Activated CD4-positive, alpha-beta memory T cell treated with anti-CD3 and anti-CD28 coated beads for 36 hours (primary cell): Measurements from ENCODE around the gene CABLES1. TPM values are rescaled to one million over a fixed set of nuclear protein-coding genes. Genes with fewer than 3 reads are reported as not detected.
"Not testable (repeated sequence)": the region's sequence is repeated elsewhere in the genome, so short reads cannot be mapped to it uniquely, and the experiment has no call there.

Experiments
- CTCF ChIA-PET: fragments of 350-600 bp; sonication (Branson Sonifier 250); formaldehyde crosslinking; loops from one replicate; lab custom pipeline; 2021; ENCODE audit warnings: antibody characterized with exemption, inconsistent platforms; lab: Charles Lee
- POLR2A ChIA-PET: fragments of 350-600 bp; sonication (Branson Sonifier 250); formaldehyde crosslinking; loops from one replicate; lab custom pipeline; 2021; ENCODE audit warnings: antibody characterized with exemption; lab: Charles Lee
- DNase-seq: peaks from one replicate; pipeline ENCODE4 v3.0.0-alpha.2; 2020
- H3K27ac Mint-ChIP-seq: one replicate; pipeline ENCODE4 v1.8.0; 2021; ENCODE audit warnings: mixed read lengths
- H3K27me3 Mint-ChIP-seq: one replicate; pipeline ENCODE4 v1.8.0; 2021; ENCODE audit warnings: mixed read lengths
- H3K36me3 Mint-ChIP-seq: one replicate; pipeline ENCODE4 v1.8.0; 2021; ENCODE audit warnings: mixed read lengths
- H3K4me1 Mint-ChIP-seq: one replicate; pipeline ENCODE4 v1.8.0; 2021; ENCODE audit warnings: low read depth, mixed read lengths
- H3K4me3 Mint-ChIP-seq: one replicate; pipeline ENCODE4 v1.8.0; 2021; ENCODE audit warnings: mild to moderate bottlenecking, mixed read lengths
- H3K9me3 Mint-ChIP-seq: one replicate; pipeline ENCODE4 v1.8.0; 2021; ENCODE audit warnings: mixed read lengths
- intact Hi-C: fragments of 100-400 bp; cut with micrococcal nuclease; formaldehyde crosslinking; loops from one replicate; pipeline ENCODE4 v1.15.1; 2023
- total RNA-seq, 2 experiments: library from RNA; stranded (reverse); gene quantifications; one replicate each; pipeline ENCODE4 v1.2.3, GENCODE V29; 2021

Gene CABLES1
- total RNA-seq, 2 experiments from 2014 or later: 1.2 to 2.2 TPM

- Mint-ChIP-seq H3K9me3 (no peaks in the 10 kb centered on the region), H3K27me3 (no peaks in the 10 kb centered on the region), H3K4me3 (no peak overlapping the region), H3K4me1 (peaks cover 1% of the 10 kb centered on the region), H3K27ac (no peak overlapping the region), H3K36me3 (no peaks in the 10 kb centered on the region)
- DNase-seq: no peak
- ChIA-PET CTCF (interaction anchor here (1.6 kb wide), 1 partner anchor 15 kb away, joined by 7 read pairs; no protein-coding TSS in a partner anchor), POLR2A (no interaction called here)
- intact Hi-C loops: no loop called here
Measured at GRCh38 chr18:23146861-23147469, 11.7 kb downstream of the CABLES1 start.

DNA sequence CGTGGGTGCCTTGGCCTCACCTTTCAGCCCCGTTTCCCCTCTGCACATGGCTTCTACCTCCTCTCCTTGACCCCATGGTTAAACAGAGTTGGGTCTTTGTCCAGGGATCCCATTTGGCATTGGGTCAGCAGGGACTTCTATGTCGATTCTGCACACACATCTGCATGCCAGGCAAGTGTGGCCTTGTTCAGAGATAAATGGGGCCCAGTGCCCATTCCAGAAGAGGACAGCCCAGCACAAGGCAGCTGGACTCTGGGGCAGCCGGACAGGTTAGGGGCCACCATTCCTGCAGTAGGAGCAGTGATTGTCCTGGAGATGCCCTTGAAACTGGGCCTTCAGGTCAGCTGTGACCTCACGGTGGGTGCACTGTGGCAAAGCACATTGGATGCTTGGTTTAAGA, 13.1 kb downstream of the CABLES1 start:
- Mint-ChIP-seq H3K36me3 (no peaks in the 10 kb centered on the region), H3K9me3 (no peaks in the 10 kb centered on the region), H3K27me3 (no peaks in the 10 kb centered on the region), H3K27ac (no peak overlapping the region), H3K4me1 (peaks cover 1% of the 10 kb centered on the region), H3K4me3 (no peak overlapping the region)
- CTCF ChIA-PET: no interaction called here
- POLR2A ChIA-PET: no interaction called here
- intact Hi-C loops: no loop called here
- DNase-seq: no peak

- intact Hi-C loops: no loop called here
- ChIA-PET POLR2A (interaction anchor here (0.5 kb wide), 1 partner anchor 195 kb away, joined by 3 read pairs; no protein-coding TSS in a partner anchor), CTCF (no interaction called here)
- Mint-ChIP-seq H3K36me3 (no peaks in the 10 kb centered on the region), H3K4me3 (no peak overlapping the region), H3K27ac (no peak overlapping the region), H3K4me1 (no peaks in the 10 kb centered on the region), H3K27me3 (no peaks in the 10 kb centered on the region), H3K9me3 (no peaks in the 10 kb centered on the region)
- DNase-seq: no peak
Measured at GRCh38 chr18:23149570-23149969, 14.3 kb downstream of the CABLES1 start.

GRCh38 chr18:23151414-23152099, 16.3 kb downstream of the CABLES1 start:
- Mint-ChIP-seq H3K4me1 (no peaks in the 10 kb centered on the region), H3K36me3 (no peaks in the 10 kb centered on the region), H3K4me3 (no peak overlapping the region), H3K27me3 (no peaks in the 10 kb centered on the region), H3K27ac (no peak overlapping the region), H3K9me3 (no peaks in the 10 kb centered on the region)
- POLR2A ChIA-PET: no interaction called here
- CTCF ChIA-PET: interaction anchor here (1.0 to 1.1 kb wide), 2 partner anchors 20 to 227 kb away, joined by 3 read pairs; no protein-coding TSS in a partner anchor
- no peak for DNase-seq
- intact Hi-C loops: no loop called here

DNA sequence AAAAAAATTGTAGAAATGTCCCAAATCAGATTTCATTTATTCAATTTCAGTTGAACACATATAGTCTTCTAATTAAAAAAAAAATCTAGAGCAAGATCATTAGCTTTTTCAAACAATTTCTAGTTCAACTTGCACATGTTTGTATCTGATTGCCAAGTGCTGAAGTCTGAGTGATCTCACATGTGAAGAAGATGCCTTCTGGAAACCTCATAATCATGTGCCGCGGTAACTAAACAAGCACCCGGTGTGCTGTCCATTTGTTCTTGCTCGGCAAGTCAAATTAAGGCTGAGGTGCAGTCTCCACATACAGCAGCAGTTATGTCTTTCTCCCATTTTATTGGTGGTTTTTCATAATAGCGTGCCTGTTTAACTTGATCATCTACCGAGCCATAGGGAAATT, 18.7 kb downstream of the CABLES1 start:
- H3K4me1 Mint-ChIP-seq: no peaks in the 10 kb centered on the region
- no peak overlapping the region for H3K4me3 Mint-ChIP-seq
- H3K27me3 Mint-ChIP-seq: no peaks in the 10 kb centered on the region
- intact Hi-C loops: no loop called here
- ChIA-PET POLR2A (no interaction called here), CTCF (no interaction called here)
- H3K9me3 Mint-ChIP-seq: no peaks in the 10 kb centered on the region
- H3K36me3 Mint-ChIP-seq: no peaks in the 10 kb centered on the region
- no peak overlapping the region for H3K27ac Mint-ChIP-seq
- DNase-seq: no peak

DNA sequence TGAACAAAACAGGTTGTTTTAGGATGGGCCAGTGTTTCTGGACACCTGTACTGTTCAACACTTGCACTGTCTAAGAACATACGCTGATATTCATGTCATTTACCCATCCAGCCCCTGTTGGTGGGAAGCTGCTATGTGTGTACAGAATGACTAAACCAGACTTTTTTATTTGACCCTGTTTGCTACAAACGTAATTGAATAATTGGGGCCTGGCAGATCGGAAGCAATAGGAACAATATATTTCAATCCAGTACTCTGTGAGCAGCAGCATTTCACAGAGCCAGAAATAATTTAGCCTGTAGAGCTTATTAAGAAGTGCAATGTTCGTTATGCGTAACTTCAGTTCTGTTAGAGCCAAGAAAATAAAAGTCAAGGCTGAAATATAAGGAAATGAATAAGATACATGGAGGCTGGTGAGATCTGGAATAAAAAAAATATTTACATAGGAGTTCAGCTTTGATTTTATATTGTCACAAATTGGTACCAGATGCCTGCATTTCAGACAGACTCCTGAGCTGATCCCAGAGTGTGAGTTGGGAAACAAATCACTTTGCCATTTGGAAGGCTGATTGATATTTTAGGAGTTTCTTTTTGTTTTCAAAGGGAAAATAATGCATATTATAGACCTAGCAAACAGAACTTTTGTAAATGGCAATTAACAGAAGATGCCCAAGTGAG, 19.7 kb downstream of the CABLES1 start:
- H3K4me3 Mint-ChIP-seq: no peak overlapping the region
- POLR2A ChIA-PET: no interaction called here

GRCh38 chr18:23155537-23155936, 20.3 kb downstream of the CABLES1 start:
- intact Hi-C loops: no loop called here

More for the DNA sequence above, 19.7 kb downstream of the CABLES1 start:
- CTCF ChIA-PET: interaction anchor here (0.6 kb wide), 1 partner anchor 9 kb away, joined by 3 read pairs; no protein-coding TSS in a partner anchor
- DNase-seq: no peak
- no peaks in the 10 kb centered on the region for H3K27me3 Mint-ChIP-seq
- no peaks in the 10 kb centered on the region for H3K9me3 Mint-ChIP-seq
- H3K4me1 Mint-ChIP-seq: no peaks in the 10 kb centered on the region
- H3K36me3 Mint-ChIP-seq: no peaks in the 10 kb centered on the region
- intact Hi-C loops: no loop called here
- no peak overlapping the region for H3K27ac Mint-ChIP-seq

DNA sequence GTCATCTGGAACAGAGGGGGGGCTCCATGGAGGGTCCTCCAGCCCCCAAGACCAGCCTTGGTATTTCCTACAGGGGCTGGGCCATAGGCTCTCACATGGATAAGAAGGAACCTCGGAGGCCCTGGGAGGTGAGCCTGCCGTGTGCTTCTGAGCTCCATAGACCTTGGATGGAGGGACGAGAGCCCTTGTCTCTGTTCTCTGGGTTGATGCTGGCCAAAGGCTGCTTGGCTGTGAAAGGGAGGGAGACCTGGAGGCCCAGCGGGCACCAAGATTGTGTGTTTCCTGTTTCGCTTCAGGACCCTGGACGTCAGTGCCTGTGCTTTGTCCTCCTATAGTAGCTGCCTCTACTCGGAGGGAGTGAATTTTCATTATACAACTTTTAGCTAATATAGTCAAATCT, 20.8 kb downstream of the CABLES1 start:
- ChIA-PET CTCF (interaction anchor here (0.8 kb wide), 1 partner anchor 255 kb away, joined by 3 read pairs; no protein-coding TSS in a partner anchor), POLR2A (no interaction called here)
- Mint-ChIP-seq H3K27me3 (no peaks in the 10 kb centered on the region), H3K4me3 (no peak overlapping the region), H3K9me3 (no peaks in the 10 kb centered on the region), H3K36me3 (no peaks in the 10 kb centered on the region), H3K27ac (no peak overlapping the region), H3K4me1 (no peaks in the 10 kb centered on the region)
- intact Hi-C loops: no loop called here
- no peak for DNase-seq

More at GRCh38 chr18:23155537-23155936, 20.3 kb downstream of the CABLES1 start:
- Mint-ChIP-seq H3K36me3 (no peaks in the 10 kb centered on the region), H3K4me3 (no peak overlapping the region), H3K9me3 (no peaks in the 10 kb centered on the region), H3K27me3 (no peaks in the 10 kb centered on the region), H3K27ac (no peak overlapping the region), H3K4me1 (no peaks in the 10 kb centered on the region)
- CTCF ChIA-PET: interaction anchor here (0.6 to 0.8 kb wide), 2 partner anchors 10 to 256 kb away, joined by 3 read pairs; no protein-coding TSS in a partner anchor
- no peak for DNase-seq
- POLR2A ChIA-PET: no interaction called here

DNA sequence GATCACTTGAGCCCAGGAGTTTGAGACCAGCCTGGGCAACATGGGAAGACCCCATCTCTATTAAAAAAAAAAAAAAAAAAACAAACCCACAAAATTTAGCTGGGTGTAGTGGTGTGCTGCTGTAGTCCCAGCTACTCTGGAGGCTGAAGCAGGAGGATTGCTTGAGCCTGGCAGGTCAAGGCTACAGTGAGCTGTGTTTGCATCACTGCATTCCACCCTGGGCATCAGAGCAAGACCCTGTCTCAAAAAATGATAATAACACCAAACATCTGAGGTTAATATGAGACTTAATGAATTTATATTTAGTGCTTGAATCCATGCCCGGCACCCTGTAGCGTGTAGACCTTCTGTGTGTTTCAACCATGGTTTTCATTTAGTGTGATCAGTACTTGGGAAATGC, 22.8 kb downstream of the CABLES1 start:
- intact Hi-C loops: no loop called here
- H3K4me3 Mint-ChIP-seq: no peak overlapping the region
- peaks cover 3% of the 10 kb centered on the region for H3K27me3 Mint-ChIP-seq
- H3K4me1 Mint-ChIP-seq: no peaks in the 10 kb centered on the region
- ChIA-PET POLR2A (no interaction called here), CTCF (no interaction called here)
- DNase-seq: no peak
- no peaks in the 10 kb centered on the region for H3K9me3 Mint-ChIP-seq
- H3K36me3 Mint-ChIP-seq: no peaks in the 10 kb centered on the region
- no peak overlapping the region for H3K27ac Mint-ChIP-seq

GRCh38 chr18:23158884-23159283, 23.6 kb downstream of the CABLES1 start:
- H3K36me3 Mint-ChIP-seq, H3K27me3 Mint-ChIP-seq, H3K4me3 Mint-ChIP-seq, H3K4me1 Mint-ChIP-seq, H3K9me3 Mint-ChIP-seq, POLR2A ChIA-PET, H3K27ac Mint-ChIP-seq, intact Hi-C loops, DNase-seq, CTCF ChIA-PET: not testable (repeated sequence)

DNA sequence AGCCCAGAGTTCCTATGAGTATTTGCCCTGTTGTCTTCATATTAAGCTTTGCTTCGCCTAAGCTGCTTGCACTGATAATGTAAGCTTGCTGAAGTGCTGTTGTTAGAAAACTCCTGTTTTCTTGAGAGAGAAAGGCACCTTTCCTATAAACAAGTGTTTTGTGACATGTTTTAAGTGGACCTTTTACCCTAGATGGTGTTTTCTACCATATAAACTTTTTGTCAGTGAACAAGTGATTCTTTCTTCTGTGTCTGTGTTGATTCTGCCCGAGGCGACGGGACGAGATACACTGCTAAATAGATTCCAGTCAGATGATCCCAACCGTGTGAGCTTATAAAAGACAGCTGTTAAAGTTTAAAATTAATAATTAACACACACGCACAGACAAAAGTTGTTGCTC, 24.1 kb downstream of the CABLES1 start:
- CTCF ChIA-PET: interaction anchor here (0.6 kb wide), 1 partner anchor 191 kb away, joined by 5 read pairs; no protein-coding TSS in a partner anchor
- Mint-ChIP-seq H3K27me3 (peaks cover 3% of the 10 kb centered on the region), H3K36me3 (no peaks in the 10 kb centered on the region), H3K9me3 (no peaks in the 10 kb centered on the region), H3K27ac (no peak overlapping the region), H3K4me1 (no peaks in the 10 kb centered on the region), H3K4me3 (no peak overlapping the region)
- POLR2A ChIA-PET: no interaction called here
- no peak for DNase-seq
- intact Hi-C loops: no loop called here

GRCh38 chr18:23162473-23162872, 27.2 kb downstream of the CABLES1 start:
- DNase-seq: no peak
- no peak overlapping the region for H3K27ac Mint-ChIP-seq
- H3K27me3 Mint-ChIP-seq: peaks cover 3% of the 10 kb centered on the region
- H3K4me3 Mint-ChIP-seq: no peak overlapping the region
- POLR2A ChIA-PET: no interaction called here
- CTCF ChIA-PET: no interaction called here
- intact Hi-C loops: no loop called here
- no peaks in the 10 kb centered on the region for H3K4me1 Mint-ChIP-seq
- no peaks in the 10 kb centered on the region for H3K9me3 Mint-ChIP-seq
- H3K36me3 Mint-ChIP-seq: no peaks in the 10 kb centered on the region
